GM18508 (cell line): ENCODE data around the gene CCL26.

Experiments used
- ATAC-seq: cut with Tn5 transposase; IDR thresholded peaks from one replicate; pipeline ENCODE4 v1.9.1; 2021; ENCODE audit warnings: moderate number of reproducible peaks; ENCODE audit not compliant: insufficient read depth, unreplicated experiment

CCL26 gene

GRCh38 chr7:75772081-75773077 is at the start of gene CCL26:
CCL26 (minus strand) TSS chr7:75772211; CDS start chr7:75772176, 35 bp downstream.
- ATAC-seq, result no peak

GRCh38 chr7:75820688-75821087 is 48.7 kb upstream of the CCL26 start:
- no peak for ATAC-seq

GRCh38 chr7:75819711-75820110 is 47.7 kb upstream of the CCL26 start:
- no peak for ATAC-seq

- no peak for ATAC-seq
Observed at GRCh38 chr7:75818472-75818871, 46.5 kb upstream of the CCL26 start.

- no peak for ATAC-seq
Observed at GRCh38 chr7:75817116-75817515, 45.1 kb upstream of the CCL26 start.

- no peak for ATAC-seq
Observed at GRCh38 chr7:75815418-75816064, 43.5 kb upstream of the CCL26 start.

GRCh38 chr7:75814407-75814947 is 42.5 kb upstream of the CCL26 start:
- no peak for ATAC-seq

GRCh38 chr7:75813781-75814236 is 41.8 kb upstream of the CCL26 start, which contains the start of gene CCL24:
CCL24 (minus strand) TSS chr7:75813806; CDS start chr7:75813715, 91 bp downstream.
- ATAC-seq, result no peak

- no peak for ATAC-seq
Observed at GRCh38 chr7:75813084-75813483, 41.1 kb upstream of the CCL26 start.

GRCh38 chr7:75811894-75812678 is 40.1 kb upstream of the CCL26 start:
- no peak for ATAC-seq

GRCh38 chr7:75809396-75809795 is 37.4 kb upstream of the CCL26 start:
- no peak for ATAC-seq

GRCh38 chr7:75808106-75808505 is 36.1 kb upstream of the CCL26 start:
- no peak for ATAC-seq

GRCh38 chr7:75807452-75807851 is 35.4 kb upstream of the CCL26 start:
- ATAC-seq, result no peak

- no peak for ATAC-seq
Observed at GRCh38 chr7:75806560-75807307, 34.7 kb upstream of the CCL26 start.

- ATAC-seq, result no peak
Observed at GRCh38 chr7:75804705-75805104, 32.7 kb upstream of the CCL26 start.

- no peak for ATAC-seq
Observed at GRCh38 chr7:75804004-75804403, 32.0 kb upstream of the CCL26 start.

- ATAC-seq, result no peak
Observed at GRCh38 chr7:75802552-75802821, 30.5 kb upstream of the CCL26 start.

- ATAC-seq, result no peak
Observed at GRCh38 chr7:75798770-75799169, 26.8 kb upstream of the CCL26 start.

GRCh38 chr7:75796420-75796819 is 24.4 kb upstream of the CCL26 start:
- no peak for ATAC-seq

GRCh38 chr7:75795831-75796285 is 23.8 kb upstream of the CCL26 start:
- no peak for ATAC-seq
